DMS79 (cell line): ENCODE measurements around the gene ARHGEF25.
A peak's percentile ranks its signal among the peaks of the same experiment; 100 is the strongest.
"Not testable (repeated sequence)": the region's sequence is repeated elsewhere in the genome, so short reads cannot be mapped to it uniquely, and the experiment has no call there.

ENCODE experiments used
- DNase-seq: peaks from one replicate; lab custom pipeline; 2025; lab: John Stamatoyannopoulos, UW

The ARHGEF25 gene

DNA sequence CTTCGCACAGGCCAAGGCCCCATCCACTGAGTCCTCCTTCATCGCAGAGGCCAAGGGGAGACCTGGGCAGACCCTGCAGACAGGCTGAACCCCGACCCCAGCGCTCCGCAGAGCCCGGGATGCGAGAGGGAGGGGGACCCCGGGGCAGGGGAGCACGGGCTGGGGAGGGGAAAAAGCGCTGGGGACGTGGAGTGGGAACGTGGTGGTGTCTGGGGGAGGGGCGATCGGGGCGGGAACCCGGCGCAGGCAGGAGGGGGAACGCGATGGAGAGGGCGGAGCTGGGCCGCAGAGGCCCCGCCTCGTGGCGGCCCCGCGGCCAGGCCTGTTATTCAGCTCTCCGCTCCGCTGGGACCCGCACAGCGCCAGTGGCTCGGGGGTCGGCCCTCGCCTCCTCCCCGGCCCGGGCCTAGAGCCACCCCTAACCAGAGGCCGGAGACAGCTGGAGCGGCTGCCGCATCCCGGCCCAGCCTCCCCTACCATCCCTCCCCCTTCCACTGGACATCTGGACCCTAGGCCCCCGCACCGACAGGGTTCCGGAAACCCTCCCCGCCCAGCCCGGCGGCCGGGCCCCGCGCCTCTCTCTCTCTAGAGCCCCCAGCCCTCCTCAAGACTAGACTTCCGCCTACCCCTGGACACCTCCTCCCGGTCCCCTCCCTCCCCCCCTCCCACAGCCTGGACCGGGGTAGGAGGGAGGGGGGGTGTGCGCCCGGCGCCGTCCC lies at the start of gene ARHGEF25:
ARHGEF25 (plus strand) TSS at position 328 of the 719 bp plus-strand sequence. CDS start 460 bp downstream, outside the sequence.
- no peak for DNase-seq

DNA sequence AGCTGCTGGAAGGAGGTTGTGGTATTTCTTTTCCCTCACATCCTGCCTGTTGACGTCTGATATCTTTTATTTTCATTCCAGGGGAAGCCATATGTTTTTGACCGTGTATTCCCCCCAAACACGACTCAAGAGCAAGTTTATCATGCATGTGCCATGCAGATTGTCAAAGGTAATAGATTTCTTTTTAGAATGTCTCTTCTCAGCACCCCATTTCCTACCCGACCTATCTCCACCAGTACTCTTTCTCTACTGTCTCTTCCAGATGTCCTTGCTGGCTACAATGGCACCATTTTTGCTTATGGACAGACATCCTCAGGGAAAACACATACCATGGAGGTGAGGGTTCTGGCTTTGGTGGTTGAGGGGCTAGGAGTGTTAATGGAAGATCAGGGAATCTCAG lies 47.9 kb upstream of the ARHGEF25 start:
- no peak for DNase-seq

DNA sequence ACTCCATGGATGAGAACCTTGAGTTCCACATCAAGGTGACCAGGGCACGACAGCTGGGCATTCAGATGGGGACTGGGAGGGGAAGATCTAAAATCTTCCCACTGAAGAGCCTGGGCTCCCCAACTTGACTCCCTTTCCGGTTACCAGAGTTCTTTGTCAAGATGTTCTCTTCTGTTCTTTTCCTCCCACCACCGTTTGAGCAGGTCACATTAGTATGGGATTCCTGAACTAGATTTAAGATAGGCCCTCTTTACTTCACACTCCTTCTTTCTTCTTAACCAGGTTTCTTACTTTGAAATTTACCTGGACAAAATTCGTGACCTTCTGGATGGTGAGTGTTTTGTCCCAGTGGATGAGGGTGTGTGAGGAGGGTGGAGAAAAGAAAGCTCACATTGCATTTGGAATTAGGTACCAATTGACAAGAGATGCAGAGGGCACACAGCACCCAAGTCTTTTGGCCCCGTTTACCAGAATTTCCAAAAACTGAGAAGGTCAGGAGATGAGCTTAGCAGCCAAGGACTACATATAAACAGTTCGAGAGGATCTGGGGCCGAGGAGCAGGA lies 47.0 kb upstream of the ARHGEF25 start:
- no peak for DNase-seq

DNA sequence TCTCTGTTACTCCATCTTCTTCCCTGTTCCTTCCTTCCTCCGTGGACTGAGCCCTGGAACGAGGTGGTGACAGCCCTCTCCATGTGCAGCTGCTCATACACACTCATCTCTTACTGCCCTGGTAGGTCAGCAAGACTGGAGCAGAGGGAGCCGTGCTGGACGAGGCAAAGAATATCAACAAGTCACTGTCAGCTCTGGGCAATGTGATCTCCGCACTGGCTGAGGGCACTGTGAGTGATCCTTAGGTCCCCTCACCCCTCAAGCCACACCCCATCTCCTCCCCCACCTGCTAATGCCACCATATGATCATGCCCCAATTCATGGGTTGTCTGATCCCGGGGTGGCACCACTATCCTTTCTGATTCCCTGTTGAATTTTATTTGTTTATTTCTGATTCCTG lies 42.4 kb upstream of the ARHGEF25 start:
- DNase-seq = no peak

DNA sequence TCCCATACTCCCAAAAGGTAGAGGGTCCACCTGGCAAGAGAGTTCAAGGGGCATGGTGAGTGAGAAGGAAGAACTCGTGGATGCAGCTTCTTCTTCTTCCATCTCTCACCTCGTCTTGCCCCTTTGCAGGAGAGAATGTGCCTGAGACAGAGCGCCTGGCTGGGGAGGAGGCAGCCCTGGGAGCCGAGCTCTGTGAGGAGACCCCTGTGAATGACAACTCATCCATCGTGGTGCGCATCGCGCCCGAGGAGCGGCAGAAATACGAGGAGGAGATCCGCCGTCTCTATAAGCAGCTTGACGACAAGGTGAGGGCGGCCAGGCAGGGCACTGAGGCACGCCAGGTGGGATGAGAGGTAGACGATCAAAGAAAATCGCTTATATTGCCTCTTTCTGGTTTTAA lies 41.4 kb upstream of the ARHGEF25 start:
- DNase-seq = no peak

DNA sequence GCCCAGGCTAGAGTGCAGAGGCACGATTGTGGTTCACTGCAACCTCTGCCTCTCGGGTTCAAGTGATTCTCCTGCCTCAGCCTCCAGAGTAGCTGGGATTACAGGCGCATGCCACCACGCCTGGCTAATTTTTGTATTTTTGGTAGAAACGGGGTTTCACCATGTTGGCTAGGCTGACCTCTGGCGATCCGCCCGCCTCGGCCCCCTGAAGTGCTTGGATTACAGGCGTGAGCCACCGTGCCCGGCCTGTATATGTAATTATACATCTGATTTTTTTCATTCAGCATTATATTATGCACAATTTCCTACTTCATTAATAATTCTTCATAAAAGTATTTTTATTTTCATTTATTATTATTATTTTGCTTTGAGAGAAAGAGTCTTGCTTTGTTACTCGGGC lies 40.8 kb upstream of the ARHGEF25 start:
- not testable (repeated sequence) for DNase-seq

DNA sequence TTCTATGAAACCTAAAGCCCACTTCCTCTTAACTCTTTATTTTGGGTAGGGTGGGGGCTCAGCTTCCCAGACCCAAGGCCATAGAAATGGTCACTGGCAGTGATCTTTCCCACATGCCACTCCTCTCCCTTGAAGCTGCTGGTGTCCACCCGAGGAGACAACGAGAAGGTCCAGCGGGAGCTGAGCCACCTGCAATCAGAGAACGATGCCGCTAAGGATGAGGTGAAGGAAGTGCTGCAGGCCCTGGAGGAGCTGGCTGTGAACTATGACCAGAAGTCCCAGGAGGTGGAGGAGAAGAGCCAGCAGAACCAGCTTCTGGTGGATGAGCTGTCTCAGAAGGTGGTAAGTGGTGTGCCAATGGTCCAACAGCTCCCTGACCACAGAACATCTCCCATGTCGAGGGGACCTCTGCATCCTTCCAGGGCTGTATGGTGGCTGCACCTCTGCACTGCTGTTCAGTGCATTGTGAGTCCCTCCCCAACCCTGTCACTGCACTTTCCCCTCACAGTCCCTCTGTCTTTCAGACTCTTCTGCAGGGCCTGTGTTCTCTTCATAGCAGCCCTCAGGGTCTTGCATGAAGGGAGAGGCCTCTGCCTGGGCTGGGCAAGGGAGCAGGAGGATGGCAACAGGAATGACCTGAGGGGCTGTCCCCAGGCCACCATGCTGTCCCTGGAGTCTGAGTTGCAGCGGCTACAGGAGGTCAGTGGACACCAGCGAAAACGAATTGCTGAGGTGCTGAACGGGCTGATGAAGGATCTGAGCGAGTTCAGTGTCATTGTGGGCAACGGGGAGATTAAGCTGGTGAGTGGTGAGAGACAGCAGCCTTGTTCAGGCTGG lies 39.1 kb upstream of the ARHGEF25 start:
- DNase-seq = no peak

DNA sequence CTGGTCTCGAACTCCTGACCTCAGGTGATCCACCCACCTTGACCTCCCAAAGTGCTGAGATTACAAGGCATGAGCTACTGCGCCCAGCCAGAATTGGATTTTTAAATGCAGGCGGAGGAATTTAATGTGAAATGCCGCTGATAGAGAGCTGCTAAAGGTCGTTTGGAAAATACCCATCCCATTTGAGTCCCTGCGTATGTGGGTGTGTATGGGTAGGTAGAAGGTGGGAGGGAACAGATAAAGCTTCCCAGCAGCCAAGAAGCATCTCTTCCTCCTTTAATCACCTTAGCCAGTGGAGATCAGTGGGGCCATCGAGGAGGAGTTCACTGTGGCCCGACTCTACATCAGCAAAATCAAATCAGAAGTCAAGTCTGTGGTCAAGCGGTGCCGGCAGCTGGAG lies 36.4 kb upstream of the ARHGEF25 start:
- no peak for DNase-seq

DNA sequence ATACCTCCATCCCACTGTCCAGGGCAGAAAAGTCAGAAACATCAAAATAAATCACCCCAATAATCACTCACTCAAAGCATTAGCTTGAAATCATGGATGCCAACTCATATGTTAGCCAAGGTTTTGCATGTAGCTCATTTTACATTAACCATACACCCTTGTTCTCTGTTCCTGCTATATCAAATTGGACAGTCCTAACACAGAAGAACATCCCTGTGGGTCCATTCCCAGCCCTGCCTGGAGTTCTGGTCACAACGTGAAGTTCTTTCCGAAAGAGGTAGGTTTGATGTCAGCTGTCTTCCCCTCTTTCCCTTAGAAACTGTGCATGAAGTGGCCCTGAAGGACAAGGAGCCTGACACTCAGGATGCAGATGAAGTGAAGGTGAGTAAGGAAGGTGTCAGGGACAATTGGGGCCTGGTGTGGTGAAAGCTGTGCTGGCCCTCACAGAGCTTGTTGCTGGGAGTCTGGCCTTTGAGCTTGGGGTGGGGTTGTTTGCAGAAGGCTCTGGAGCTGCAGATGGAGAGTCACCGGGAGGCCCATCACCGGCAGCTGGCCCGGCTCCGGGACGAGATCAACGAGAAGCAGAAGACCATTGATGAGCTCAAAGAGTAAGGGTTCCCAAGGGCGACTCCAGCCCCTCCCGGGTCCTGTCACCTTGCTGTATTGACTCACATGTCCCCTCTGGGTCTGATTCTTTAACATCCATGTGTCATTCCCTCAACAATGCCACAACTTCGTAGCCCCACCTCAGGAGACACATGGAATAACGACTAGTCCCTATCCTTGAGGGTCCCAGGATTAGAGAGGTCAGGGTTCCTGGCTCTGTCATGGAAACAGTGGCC lies 35.2 kb upstream of the ARHGEF25 start:
- no peak for DNase-seq

DNA sequence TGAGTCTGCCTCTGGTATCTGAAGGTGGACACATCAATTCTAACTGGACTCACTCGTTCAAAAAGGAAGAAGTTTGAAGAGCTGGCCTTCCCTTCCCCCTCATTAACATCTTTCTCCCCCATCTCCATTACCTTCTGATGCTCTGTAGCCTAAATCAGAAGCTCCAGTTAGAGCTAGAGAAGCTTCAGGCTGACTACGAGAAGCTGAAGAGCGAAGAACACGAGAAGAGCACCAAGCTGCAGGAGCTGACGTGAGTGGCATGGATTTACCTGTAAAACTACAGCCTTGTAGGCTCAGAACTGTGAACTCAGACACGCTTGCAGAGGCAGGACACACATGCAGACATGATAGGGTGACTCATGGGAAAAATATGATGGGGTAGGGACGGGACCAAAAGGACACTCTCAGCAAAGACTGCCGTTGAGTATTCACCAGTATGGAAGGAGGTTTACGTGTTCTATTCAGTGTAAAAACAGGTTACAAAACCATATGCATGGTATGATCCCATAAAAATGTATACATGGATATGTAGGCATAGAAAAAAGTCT lies 34.5 kb upstream of the ARHGEF25 start:
- DNase-seq = no peak

DNA sequence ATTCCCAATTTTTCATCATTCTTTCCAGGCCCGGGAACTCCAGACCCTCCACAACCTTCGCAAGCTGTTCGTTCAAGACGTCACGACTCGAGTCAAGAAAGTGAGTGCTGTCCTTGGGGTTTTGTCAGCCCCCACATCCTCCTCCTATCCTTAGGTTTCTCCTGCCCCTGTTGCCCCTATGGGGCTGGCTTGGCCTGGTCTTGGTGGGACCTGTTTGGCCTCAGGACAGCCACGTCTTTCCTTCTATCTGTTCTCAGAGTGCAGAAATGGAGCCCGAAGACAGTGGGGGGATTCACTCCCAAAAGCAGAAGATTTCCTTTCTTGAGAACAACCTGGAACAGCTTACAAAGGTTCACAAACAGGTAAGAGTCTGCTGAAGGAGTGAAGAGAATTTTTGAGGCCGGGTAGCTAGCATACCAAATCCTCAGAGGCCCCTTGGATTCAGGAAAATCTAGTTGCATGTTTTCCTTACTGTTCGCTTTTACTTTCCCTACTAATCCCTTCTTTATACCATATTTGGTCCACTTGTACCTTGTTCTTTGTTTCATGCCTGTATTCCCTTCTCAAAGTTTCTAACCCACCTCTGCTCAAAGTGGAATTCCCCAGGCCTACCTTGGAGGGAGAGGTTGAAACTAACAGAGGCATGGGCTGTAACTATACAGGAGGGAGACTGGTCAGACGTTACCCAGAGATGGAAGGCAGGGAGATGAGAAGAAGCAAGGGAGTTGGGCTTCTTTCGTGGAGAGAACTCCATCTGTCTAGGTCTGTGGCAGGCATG lies 33.1 kb upstream of the ARHGEF25 start:
- DNase-seq = no peak

DNA sequence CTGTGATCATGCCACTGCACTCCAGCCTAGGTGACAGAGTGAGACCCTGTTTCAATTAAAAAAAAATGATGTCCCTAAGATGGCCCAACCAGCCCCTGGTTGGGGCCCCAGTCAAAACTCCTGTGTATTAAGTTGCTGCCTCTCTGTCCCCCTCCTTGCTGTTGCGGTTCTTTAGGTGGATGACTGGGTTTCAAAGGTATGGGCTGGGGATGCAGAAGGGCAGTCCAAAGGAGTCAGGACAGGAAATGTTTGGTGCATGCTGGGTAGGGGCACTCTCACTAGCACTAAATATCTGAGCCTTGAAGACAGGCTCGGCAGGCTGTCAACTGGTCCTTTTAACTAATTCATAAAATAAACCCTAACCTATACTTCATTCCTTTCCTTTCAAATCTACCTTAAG lies 32.2 kb upstream of the ARHGEF25 start:
- no peak for DNase-seq

DNA sequence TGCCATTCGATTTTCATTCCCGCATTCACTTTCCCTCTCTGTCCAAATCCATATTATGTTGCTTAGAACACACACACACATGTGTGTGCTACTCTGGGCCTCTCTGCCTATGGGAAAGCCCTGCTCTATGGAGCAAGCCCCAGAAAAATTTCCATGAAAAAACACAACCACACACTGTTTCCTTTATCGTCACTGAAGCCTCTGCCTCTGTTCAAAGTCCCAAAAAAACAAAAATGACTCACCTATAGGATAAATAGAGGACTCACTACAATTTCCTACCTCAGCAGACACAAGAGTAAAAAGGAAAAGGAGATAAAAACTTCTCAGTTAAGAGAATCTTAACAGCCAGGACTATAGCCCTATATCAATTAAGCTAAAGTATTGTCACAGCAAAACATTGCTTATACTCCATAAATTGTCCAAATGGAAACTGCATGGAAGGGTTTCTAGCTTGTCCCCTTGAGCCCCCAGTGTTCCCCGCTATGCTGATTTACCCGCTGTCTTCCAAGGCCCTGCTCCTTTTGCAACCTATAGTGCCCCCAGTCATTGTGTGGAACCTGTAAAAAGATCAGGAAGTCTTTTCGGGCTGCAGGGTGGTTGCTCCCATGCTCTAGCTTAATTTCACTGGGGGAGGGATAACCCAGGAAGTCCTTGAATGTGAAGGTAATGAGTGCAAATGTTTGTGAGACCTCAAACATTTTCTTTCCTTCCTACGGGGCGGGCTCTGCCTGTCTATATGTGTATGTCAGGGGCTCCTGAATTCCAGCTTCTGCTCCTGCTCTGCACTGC lies 31.4 kb upstream of the ARHGEF25 start:
- DNase-seq = no peak

DNA sequence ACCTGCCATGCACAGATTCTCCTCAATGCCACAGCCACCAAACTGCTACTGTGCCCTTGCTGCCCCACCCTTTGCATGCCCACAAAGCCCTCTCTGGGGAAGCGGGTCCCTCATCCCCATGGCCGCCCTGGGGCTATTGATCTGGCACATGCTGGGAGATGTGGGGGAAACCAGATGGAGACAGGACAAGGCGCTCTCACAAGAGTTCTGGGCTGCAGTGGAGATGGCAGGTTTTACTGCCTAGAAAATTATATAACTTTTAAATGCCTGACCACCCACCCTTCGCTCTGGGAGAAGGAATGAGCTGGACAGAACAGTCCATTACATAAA lies 30.8 kb upstream of the ARHGEF25 start:
- DNase-seq = no peak

DNA sequence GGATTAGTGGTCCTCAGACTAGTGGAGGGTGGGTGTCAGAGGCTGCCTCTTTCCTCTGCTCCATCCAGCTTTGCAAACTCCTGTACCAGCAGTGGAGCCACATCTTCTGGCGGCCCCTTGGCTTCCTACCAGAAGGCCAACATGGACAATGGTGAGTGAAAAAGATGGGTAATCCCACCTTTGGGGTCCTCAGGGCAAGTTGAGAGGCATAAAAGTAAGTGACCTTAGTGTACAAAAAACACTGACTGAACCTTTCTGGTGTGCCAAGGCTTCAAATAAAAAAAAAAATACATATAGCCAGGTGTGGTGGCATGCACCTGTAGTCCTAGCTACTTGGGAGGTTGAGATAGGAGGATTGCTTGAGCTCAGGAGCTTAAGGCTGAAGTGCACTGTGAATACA lies 29.4 kb upstream of the ARHGEF25 start:
- DNase-seq = no peak

DNA sequence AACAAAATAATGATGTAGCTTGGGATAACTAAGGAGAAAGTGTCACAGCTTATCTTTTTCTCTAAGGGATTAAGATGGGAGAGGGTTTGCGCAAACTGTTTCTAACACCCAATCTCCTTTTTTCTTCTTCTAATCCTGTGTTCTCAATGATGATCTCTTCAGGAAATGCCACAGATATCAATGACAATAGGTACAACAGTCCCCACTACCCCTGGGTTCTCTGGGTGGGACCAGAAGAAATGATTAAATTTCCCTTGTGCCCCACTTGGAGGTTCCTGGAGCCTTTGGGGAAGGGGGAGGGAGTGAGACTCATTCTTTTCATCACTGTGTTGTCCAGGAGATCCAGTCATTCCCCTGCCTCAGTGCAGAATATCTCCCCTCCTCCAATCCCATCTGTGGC lies 28.8 kb upstream of the ARHGEF25 start:
- no peak for DNase-seq

DNA sequence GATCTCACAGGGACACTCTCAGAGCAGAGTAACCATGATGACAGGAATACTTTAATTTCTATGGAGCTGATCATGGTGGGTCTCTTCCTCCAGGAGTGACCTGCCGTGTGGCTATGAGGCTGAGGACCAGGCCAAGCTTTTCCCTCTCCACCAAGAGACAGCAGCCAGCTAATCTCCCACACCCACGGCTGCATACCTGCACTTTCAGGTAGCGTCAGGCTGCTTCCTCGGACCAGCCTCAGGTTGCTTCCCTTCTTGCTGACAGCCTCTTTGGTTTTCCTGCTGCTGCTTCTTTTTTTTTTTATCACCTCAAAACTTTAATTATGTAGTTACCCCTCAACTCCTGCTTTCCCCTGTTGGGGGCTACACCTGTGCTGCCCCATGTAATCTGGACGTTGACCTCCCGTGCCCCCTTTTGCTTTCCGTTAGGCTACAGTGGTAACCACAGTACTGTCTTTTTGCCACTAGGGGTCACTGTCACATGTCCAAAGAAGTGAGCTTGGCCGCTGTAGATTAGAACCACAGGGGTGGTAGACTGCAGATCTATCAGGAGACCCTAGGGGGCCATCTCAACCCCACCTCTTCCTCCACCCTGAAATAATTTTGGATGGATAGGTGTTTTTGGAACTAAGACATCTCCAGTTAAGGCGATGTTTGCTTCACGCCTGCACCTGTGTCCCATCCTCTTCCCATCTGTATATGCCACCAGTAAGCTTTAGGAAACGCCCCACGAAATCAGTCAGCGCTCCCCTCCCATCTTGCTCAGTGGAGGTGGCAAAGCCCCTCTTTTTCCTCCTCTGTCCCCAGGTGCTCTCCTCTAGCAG lies 28.0 kb upstream of the ARHGEF25 start:
- DNase-seq = peak; percentile 22

DNA sequence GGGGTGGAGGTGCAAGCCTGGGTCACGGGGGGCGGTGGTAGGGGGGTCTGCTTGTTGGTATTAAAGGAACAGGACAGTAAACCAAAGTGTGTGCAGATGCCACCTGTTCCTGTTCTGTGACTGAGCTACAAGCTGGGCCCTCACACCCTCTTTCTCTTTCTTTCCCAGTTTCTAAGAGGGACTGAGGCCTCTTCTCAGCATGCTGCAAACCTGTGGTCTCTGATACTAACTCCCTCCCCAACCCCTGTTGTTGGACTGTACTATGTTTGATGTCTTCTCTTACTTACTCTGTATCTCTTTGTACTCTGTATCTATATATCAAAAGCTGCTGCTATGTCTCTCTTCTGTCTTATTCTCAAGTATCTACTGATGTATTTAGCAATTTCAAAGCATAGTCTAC lies 27.2 kb upstream of the ARHGEF25 start:
- DNase-seq = no peak

DNA sequence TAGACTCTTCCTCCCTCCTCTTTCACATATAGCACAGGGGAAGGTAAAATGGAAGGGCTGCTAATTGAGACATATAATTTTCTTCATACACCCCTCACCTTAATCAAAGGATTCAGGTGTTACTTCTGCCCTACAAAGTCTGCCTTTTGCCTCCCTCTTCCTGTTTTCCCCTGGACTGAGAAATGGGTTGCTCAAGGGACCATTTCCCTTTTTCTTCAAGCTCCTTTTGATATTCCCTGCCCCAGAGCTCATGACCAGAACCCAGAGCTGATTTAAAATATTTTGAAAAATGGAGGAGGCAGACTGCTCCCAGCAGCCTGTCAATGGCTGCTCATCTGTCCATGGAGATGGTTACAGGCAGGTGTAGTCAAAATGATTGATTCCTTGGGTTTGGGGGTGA lies 26.5 kb upstream of the ARHGEF25 start:
- DNase-seq = no peak

DNA sequence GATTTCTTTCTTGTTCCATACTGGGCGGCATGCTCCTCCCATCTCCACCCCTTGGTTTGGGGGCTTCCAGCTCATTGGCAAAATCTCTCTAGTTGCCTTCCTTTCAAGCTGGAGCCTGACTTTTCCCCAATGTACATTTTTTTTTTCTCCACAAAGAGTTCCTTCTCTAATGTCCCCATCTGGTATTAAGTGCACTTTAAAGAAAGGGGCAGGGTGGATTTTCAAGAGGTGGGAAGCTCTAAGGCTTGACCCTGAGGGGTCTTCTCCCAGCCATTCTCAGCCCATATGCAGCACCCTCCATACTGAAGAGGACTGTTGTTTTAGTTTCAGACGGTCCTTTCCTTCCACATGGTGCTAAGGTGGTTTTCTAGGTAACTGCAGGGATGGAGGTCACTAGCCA lies 26.1 kb upstream of the ARHGEF25 start:
- no peak for DNase-seq
